Measurements from ENCODE around the gene CENPM. TPM values are rescaled to one million over a fixed set of nuclear protein-coding genes. Genes with fewer than 3 reads are reported as not detected.

CENPM gene
- total RNA-seq: 10 to 100 TPM; 14.2 to 71.0 (median 17.8) TPM

GRCh38 chr22:41946629-41947423, at the start of gene CENPM:
CENPM (minus strand) TSS chr22:41947152; CDS start chr22:41947076, 76 bp downstream.
- Histone ChIP-seq H3K36me3 (no peaks in the 10 kb centered on the region), H3K4me3 (peak within 1 kb of the TSS; percentile 45 to 90 (median 80)), H3K4me1 (peaks cover 0 to 9% (median 3%) of the 10 kb centered on the region in 4 donors), H3K27ac (peak within 1 kb of the TSS; percentile 40 to 72 (median 58)), H3K27me3 (no peaks in the 10 kb centered on the region), H3K9me3 (no peaks in the 10 kb centered on the region)
- TF ChIP-seq, protein P1, sequence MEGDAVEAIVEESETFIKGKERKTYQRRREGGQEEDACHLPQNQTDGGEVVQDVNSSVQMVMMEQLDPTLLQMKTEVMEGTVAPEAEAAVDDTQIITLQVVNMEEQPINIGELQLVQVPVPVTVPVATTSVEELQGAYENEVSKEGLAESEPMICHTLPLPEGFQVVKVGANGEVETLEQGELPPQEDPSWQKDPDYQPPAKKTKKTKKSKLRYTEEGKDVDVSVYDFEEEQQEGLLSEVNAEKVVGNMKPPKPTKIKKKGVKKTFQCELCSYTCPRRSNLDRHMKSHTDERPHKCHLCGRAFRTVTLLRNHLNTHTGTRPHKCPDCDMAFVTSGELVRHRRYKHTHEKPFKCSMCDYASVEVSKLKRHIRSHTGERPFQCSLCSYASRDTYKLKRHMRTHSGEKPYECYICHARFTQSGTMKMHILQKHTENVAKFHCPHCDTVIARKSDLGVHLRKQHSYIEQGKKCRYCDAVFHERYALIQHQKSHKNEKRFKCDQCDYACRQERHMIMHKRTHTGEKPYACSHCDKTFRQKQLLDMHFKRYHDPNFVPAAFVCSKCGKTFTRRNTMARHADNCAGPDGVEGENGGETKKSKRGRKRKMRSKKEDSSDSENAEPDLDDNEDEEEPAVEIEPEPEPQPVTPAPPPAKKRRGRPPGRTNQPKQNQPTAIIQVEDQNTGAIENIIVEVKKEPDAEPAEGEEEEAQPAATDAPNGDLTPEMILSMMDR (IDR thresholded peaks at IDR 0.05): peak in 1 of 6 experiments; percentile 22
- TF ChIP-seq POLR2A (IDR thresholded peaks at IDR 0.05): no peak
- peak; percentile 88 to 96 (median 95) for DNase-seq

- no peaks in the 10 kb centered on the region for H3K36me3 ChIP-seq
- peaks cover 0 to 5% (median 0%) of the 10 kb centered on the region in 4 donors for H3K4me1 ChIP-seq
- H3K9me3 ChIP-seq: no peaks in the 10 kb centered on the region
- H3K27ac ChIP-seq: no peak overlapping the region
- DNase-seq: peak in 1 of 3 donors; percentile 18
- no peak overlapping the region for H3K4me3 ChIP-seq
- no peak for TF ChIP-seq POLR2A (IDR thresholded peaks at IDR 0.05)
- no peaks in the 10 kb centered on the region for H3K27me3 ChIP-seq
Observed at GRCh38 chr22:41995211-41995610, 48.3 kb upstream of the CENPM start.

DNA sequence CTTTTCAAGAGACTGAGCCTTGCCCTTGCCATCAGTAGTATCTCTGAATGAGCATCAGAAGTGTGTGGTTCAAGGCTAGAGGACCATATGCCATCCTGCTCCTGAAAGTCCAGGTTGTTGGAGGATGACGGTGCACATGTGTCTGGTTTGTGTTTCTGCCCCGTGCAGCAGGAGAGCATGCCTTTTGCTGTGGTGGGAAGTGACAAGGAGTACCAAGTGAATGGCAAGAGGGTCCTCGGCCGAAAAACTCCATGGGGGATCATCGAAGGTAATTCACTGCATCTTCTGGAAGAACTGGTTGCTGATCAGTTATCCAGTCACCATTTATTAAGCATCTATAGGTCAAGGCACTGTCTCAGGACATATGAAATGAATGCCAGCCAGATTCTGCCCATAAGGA, 45.5 kb upstream of the CENPM start:
- peak in 1 of 3 donors; percentile 28 for DNase-seq
- TF ChIP-seq POLR2A (IDR thresholded peaks at IDR 0.05): no peak
- TF ChIP-seq, protein P1 (IDR thresholded peaks at IDR 0.05): no peak
- Histone ChIP-seq H3K4me3 (no peak overlapping the region), H3K27ac (no peak overlapping the region), H3K9me3 (no peaks in the 10 kb centered on the region), H3K27me3 (no peaks in the 10 kb centered on the region), H3K36me3 (no peaks in the 10 kb centered on the region), H3K4me1 (no peaks in the 10 kb centered on the region)

DNA sequence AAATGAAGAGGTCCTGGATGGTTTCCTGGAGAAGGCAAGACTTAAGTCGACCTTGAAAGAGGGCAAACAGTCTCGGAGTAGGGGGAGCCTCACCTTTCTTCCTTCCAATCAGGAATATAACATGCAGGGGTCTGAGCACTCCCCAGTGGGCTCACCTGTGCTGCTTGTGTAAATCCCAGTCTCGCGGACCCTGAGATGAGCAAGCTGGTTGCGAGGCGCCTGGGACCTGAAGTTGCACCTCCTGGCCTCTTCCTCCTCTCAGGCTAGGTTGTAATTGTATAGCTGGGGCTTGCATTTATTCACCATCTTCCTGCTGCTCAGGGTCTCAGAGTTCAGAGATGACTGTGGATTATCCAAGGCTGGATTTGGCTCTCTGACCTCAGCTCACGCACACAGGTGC, 44.2 kb upstream of the CENPM start:
- Histone ChIP-seq H3K27me3 (no peaks in the 10 kb centered on the region), H3K4me3 (no peak overlapping the region), H3K27ac (no peak overlapping the region), H3K36me3 (no peaks in the 10 kb centered on the region), H3K9me3 (no peaks in the 10 kb centered on the region), H3K4me1 (no peaks in the 10 kb centered on the region)
- TF ChIP-seq, protein P1 (IDR thresholded peaks at IDR 0.05): no peak
- no peak for TF ChIP-seq POLR2A (IDR thresholded peaks at IDR 0.05)
- peak in 1 of 3 donors; percentile 5 for DNase-seq

- DNase-seq: peak in 1 of 3 donors; percentile 34
- no peak for TF ChIP-seq POLR2A (IDR thresholded peaks at IDR 0.05)
- TF ChIP-seq, protein P1 (IDR thresholded peaks at IDR 0.05): no peak
- no peak overlapping the region for H3K4me3 ChIP-seq
- H3K4me1 ChIP-seq: no peaks in the 10 kb centered on the region
- H3K27me3 ChIP-seq: no peaks in the 10 kb centered on the region
- H3K9me3 ChIP-seq: no peaks in the 10 kb centered on the region
- H3K36me3 ChIP-seq: no peaks in the 10 kb centered on the region
- H3K27ac ChIP-seq: no peak overlapping the region
Observed at GRCh38 chr22:41989246-41989645, 42.3 kb upstream of the CENPM start.

DNA sequence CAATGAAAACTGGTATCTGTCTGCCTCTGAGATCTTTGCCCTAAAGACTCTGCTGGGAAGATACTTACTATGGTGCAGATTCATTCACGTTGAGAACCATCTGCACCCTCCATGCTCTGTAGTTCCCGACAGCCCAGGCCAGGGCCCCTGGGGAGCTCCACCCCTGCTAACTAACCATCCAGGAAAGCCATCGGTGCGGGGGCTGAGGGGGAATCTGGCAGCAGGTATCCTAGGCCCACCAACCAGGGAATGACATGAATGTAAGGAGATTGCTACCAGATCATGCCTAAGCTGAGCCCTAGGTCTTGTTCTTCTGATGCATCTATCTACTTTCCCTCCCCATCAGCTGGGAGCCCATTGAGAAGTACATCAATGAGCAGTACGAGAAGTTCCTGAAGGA, 40.3 kb upstream of the CENPM start:
- Histone ChIP-seq H3K4me1 (no peaks in the 10 kb centered on the region), H3K27ac (no peak overlapping the region), H3K9me3 (no peaks in the 10 kb centered on the region), H3K27me3 (no peaks in the 10 kb centered on the region), H3K36me3 (no peaks in the 10 kb centered on the region), H3K4me3 (no peak overlapping the region)
- DNase-seq: peak in 1 of 3 donors; percentile 26
- TF ChIP-seq, protein P1 (IDR thresholded peaks at IDR 0.05): no peak
